Stimulated activated CD4-positive, alpha-beta T cell treated with anti-CD3 and anti-CD28 coated beads, Interleukin-4, amount 100 ng/mL, for 24 hours (primary cell): ENCODE data around the gene PKD1.

ENCODE experiments used
- DNase-seq: peaks from one replicate; pipeline ENCODE4 v3.0.0-alpha.2; 2020

Gene PKD1

GRCh38 chr16:2086106-2086742 is 49.5 kb downstream of the PKD1 start:
- DNase-seq: no peak

- no peak for DNase-seq
Measured at GRCh38 chr16:2085669-2086068, 50.0 kb downstream of the PKD1 start.

GRCh38 chr16:2084895-2085625 is 50.6 kb downstream of the PKD1 start:
- no peak for DNase-seq

GRCh38 chr16:2083876-2084780 is 51.6 kb downstream of the PKD1 start:
- no peak for DNase-seq

GRCh38 chr16:2083409-2083808 is 52.3 kb downstream of the PKD1 start:
- no peak for DNase-seq

- no peak for DNase-seq
Measured at GRCh38 chr16:2082983-2083364, 52.7 kb downstream of the PKD1 start.

- no peak for DNase-seq
Measured at GRCh38 chr16:2082171-2082982, 53.3 kb downstream of the PKD1 start.

- DNase-seq: no peak
Measured at GRCh38 chr16:2081201-2082084, 54.3 kb downstream of the PKD1 start.

- no peak for DNase-seq
Measured at GRCh38 chr16:2079991-2080390, 55.7 kb downstream of the PKD1 start.

- no peak for DNase-seq
Measured at GRCh38 chr16:2079311-2079800, 56.3 kb downstream of the PKD1 start.

- DNase-seq: no peak
Measured at GRCh38 chr16:2078691-2079090, 57.0 kb downstream of the PKD1 start.

GRCh38 chr16:2078096-2078495 is 57.6 kb downstream of the PKD1 start:
- no peak for DNase-seq

GRCh38 chr16:2077696-2078095 is 58.0 kb downstream of the PKD1 start:
- DNase-seq: no peak

- no peak for DNase-seq
Measured at GRCh38 chr16:2077016-2077415, 58.7 kb downstream of the PKD1 start.

GRCh38 chr16:2076072-2076865 is 59.4 kb downstream of the PKD1 start:
- DNase-seq: no peak

- DNase-seq: no peak
Measured at GRCh38 chr16:2075631-2076030, 60.1 kb downstream of the PKD1 start.

GRCh38 chr16:2074071-2074470 is 61.6 kb downstream of the PKD1 start:
- DNase-seq: no peak

GRCh38 chr16:2072926-2073325 is 62.8 kb downstream of the PKD1 start:
- no peak for DNase-seq

GRCh38 chr16:2071454-2072202 is 64.1 kb downstream of the PKD1 start:
- no peak for DNase-seq
